Myometrial cell (primary cell): ENCODE results near the gene HJV. TPM values are rescaled to one million over a fixed set of nuclear protein-coding genes. Genes with fewer than 3 reads are reported as not detected.

Experiments used
- total RNA-seq: library from RNA; depleted of rRNA; stranded (reverse); fragments of >200 nt; gene quantifications from 2 replicates; pipeline ENCODE4 v1.2.3, GENCODE V29; 2015

Gene HJV, protein sequence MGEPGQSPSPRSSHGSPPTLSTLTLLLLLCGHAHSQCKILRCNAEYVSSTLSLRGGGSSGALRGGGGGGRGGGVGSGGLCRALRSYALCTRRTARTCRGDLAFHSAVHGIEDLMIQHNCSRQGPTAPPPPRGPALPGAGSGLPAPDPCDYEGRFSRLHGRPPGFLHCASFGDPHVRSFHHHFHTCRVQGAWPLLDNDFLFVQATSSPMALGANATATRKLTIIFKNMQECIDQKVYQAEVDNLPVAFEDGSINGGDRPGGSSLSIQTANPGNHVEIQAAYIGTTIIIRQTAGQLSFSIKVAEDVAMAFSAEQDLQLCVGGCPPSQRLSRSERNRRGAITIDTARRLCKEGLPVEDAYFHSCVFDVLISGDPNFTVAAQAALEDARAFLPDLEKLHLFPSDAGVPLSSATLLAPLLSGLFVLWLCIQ
- total RNA-seq, result not detected in 2 replicates

DNA sequence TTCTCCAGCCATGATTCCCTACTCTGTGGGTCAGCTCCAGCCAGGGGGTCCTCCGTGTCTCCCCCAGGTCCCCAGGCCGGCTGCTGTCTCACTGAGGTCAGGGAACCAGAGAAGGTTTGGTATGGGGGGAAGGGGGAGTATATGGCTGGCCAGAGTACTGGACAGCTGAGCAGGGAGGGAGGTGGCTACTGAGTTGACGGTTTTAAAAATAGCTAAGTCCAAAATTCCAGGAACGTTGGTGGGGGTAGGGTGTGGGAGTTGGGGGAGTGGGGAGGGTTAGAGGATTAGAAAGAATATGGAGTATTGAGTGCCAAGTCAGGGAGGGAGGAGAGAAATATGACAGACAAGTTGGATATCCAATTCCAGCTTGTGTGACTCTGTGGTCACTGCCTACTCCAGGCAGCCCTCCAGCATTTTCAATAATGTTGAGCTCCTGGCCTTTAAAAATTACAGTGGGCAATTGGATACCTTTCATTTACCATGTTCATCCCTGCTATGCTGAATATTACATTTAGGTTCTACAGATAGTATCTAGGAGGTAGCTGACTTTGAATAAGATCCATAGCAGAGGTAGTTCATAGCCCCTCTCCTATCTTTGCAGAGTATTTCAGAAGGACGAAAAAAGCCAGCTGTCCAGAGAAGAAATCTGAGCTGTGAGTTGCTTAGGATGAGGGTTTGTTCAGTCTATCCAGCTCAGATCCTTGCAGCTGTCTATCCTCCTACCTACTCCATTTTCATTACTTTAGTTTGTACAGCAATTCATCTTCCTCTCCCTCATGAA is at the start of gene HJV:
TSS of gene HJV (minus strand) at position 114 of the 781 bp plus-strand sequence. CDS start 1,504 bp downstream, outside the sequence.

DNA sequence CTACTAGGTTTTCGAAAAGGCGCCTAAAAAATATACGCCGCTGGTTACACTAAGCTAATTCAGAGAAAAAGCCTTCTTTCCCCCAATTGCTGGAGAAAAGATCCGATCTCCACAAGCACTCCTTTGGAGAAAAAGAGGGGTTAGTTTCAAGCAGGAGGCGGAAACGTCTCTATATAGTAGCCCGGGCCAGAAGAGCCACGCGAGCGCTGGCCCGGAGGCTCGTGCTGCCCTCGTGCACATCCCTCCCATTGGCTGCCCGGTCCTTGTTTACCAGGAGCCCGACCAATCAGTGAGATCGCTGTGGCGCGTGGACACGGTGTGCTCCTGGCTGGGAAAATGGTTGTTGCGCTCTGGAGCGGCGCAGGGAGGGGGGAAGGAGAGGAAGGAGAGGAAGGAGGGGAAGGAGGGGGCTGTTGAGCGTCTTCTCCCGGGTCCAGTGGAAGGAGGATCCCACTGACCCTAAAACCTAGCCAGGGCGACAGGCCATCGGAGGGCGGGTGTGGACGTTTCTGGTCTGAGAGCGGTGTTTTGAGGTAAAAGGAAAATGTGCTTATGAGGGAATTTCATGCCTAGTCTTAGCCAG is 25.0 kb downstream of the HJV start, which contains the start of gene TXNIP:
TSS of gene TXNIP (minus strand) at position 147 of the 583 bp plus-strand sequence. CDS start 313 bp downstream, outside the sequence.

Other genes with a start within 250 kb of the HJV start
- 9.5 and 9.7 TPM in 2 replicates for gene RNF115, start 197.6 kb downstream of the HJV start, total RNA-seq
- 42.5 and 47.0 TPM in 2 replicates for gene POLR3C, start 197.5 kb downstream of the HJV start, total RNA-seq
- 7.3 and 10.1 TPM in 2 replicates for gene NUDT17, start 176.1 kb downstream of the HJV start, total RNA-seq
- 32.8 and 34.3 TPM in 2 replicates for gene PIAS3, start 162.7 kb downstream of the HJV start, total RNA-seq
- 4.8 and 5.5 TPM in 2 replicates for gene ANKRD35, start 135.9 kb downstream of the HJV start, total RNA-seq
- 3.5 and 6.3 TPM in 2 replicates for gene ITGA10, start 111.7 kb downstream of the HJV start, total RNA-seq
- 28.0 and 43.2 TPM in 2 replicates for gene PEX11B, start 103.0 kb downstream of the HJV start, total RNA-seq
- gene RBM8A, start 94.3 kb downstream of the HJV start, total RNA-seq, result 131 and 151 TPM in 2 replicates
- gene LIX1L, start 63.7 kb downstream of the HJV start, total RNA-seq, result 25.9 and 34.0 TPM in 2 replicates
- 1.1 and 6.1 TPM in 2 replicates for gene ANKRD34A, start 57.2 kb downstream of the HJV start, total RNA-seq
- gene POLR3GL, start 57.0 kb downstream of the HJV start, total RNA-seq, result 25.9 and 33.2 TPM in 2 replicates
- gene TXNIP, start 25.2 kb downstream of the HJV start, total RNA-seq, result 197 and 207 TPM in 2 replicates
- gene NBPF10, start 123.1 kb upstream of the HJV start, total RNA-seq, result 0.58 and 1.1 TPM in 2 replicates
- gene NOTCH2NLA, start 207.3 kb upstream of the HJV start, total RNA-seq, result 30.8 and 37.6 TPM in 2 replicates